Esophagus squamous epithelium (tissue), 4 donors: Measurements from ENCODE around the gene NXN.

Experiments
- POLR2A ChIP-seq, 4 donors: fragments of 450-650 bp; IDR thresholded peaks; one replicate each; pipeline ENCODE4 v1.6.1; 2017; ENCODE audit warnings: antibody characterized with exemption in 4 of 4, mild to moderate bottlenecking in 4 of 4, moderate library complexity in 3 of 4
- TF ChIP-seq, protein P1 (sequence below), 6 experiments: fragments of 450-650 bp in 4 of 6; fragments of 200-600 bp in 2 of 6; sonication (generic) in 2 of 6; IDR thresholded peaks; one replicate each; pipeline ENCODE4 v1.5.1; 2016 to 2019; ENCODE audit warnings: antibody characterized with exemption in 6 of 6, mild to moderate bottlenecking in 4 of 6, moderate library complexity in 4 of 6

- TF ChIP-seq, protein P1, sequence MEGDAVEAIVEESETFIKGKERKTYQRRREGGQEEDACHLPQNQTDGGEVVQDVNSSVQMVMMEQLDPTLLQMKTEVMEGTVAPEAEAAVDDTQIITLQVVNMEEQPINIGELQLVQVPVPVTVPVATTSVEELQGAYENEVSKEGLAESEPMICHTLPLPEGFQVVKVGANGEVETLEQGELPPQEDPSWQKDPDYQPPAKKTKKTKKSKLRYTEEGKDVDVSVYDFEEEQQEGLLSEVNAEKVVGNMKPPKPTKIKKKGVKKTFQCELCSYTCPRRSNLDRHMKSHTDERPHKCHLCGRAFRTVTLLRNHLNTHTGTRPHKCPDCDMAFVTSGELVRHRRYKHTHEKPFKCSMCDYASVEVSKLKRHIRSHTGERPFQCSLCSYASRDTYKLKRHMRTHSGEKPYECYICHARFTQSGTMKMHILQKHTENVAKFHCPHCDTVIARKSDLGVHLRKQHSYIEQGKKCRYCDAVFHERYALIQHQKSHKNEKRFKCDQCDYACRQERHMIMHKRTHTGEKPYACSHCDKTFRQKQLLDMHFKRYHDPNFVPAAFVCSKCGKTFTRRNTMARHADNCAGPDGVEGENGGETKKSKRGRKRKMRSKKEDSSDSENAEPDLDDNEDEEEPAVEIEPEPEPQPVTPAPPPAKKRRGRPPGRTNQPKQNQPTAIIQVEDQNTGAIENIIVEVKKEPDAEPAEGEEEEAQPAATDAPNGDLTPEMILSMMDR (IDR thresholded peaks at IDR 0.05), result no peak
- TF ChIP-seq POLR2A (IDR thresholded peaks at IDR 0.05), result no peak
These were observed 25.9 kb upstream of the NXN start for GRCh38 chr17:1005361-1005946.
